HG03045 (cell line): ENCODE data around the gene TLE3.

ENCODE experiments used
- ATAC-seq: cut with Tn5 transposase; IDR thresholded peaks from one replicate; pipeline ENCODE4 v1.9.1; 2021; ENCODE audit warnings: mild to moderate bottlenecking, moderate library complexity; ENCODE audit not compliant: unreplicated experiment

Gene TLE3

GRCh38 chr15:70066004-70066403, 31.7 kb downstream of the TLE3 start:
- no peak for ATAC-seq

- ATAC-seq = no peak
Measured at GRCh38 chr15:70065006-70065722, 32.6 kb downstream of the TLE3 start.

GRCh38 chr15:70064441-70064840, 33.3 kb downstream of the TLE3 start:
- no peak for ATAC-seq

- ATAC-seq = no peak
Measured at GRCh38 chr15:70063980-70064379, 33.7 kb downstream of the TLE3 start.

GRCh38 chr15:70063261-70063925, 34.3 kb downstream of the TLE3 start:
- ATAC-seq = no peak

DNA sequence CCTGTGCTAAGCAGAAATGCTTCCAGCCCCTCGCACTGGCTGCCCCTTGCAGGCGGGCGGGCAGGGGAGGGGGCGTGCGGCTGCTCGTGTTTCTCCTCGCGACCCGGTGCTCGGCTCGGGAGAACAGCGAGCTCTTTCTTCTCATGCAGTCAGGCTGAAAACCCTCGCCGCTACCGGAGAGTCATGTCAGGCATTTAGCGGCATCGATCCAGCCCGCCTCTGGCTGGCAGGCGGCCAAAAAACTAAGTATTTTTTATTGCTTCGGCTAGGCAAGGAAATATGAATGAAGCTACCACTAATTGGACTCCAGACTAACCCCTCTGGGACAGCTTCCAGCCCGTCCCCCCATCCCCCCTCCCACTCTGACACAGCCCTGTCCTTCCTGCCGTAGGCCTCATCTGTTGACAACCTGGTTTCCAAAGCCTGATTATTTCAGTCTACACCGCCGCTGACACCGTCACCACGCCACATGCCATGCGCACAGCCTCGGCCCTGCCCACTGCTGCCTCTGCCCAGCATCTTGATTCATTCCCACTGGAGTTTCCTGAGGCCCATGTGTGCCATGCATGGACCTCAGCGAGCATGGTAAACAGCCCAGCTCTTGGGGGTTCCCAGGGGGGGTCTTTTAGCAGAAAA, 35.3 kb downstream of the TLE3 start:
- no peak for ATAC-seq

DNA sequence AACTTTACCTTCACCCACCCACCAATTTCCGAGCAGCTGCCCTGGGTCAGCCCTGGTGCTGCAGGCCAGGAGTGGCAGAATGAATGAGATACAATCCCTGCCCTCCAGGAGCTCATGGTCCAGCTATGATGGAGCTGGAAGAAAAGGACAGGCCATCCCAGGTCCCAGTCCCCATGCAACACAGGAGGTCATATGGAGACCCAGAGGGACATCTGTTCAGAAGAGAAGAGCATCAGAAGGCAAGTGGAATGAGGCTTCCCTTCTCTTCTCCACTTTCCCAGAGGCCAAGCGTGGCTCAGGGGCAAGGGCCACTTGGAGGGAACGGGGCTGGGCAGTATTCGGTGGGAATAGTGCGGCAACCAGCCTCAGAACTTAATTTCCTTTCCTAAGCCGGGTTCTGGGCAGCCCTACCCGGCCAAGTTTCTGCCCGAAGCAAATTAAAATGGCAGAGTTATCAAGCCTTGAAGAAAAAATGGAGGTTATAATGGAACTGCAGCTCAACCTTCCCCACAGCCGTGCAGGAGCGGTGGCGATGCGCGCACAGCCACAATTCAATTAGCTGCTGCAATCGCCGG, 35.9 kb downstream of the TLE3 start:
- ATAC-seq = no peak

- no peak for ATAC-seq
Measured at GRCh38 chr15:70060993-70061305, 36.8 kb downstream of the TLE3 start.

GRCh38 chr15:70060214-70060992, 37.3 kb downstream of the TLE3 start:
- no peak for ATAC-seq

- no peak for ATAC-seq
Measured at GRCh38 chr15:70059476-70060213, 38.1 kb downstream of the TLE3 start.

DNA sequence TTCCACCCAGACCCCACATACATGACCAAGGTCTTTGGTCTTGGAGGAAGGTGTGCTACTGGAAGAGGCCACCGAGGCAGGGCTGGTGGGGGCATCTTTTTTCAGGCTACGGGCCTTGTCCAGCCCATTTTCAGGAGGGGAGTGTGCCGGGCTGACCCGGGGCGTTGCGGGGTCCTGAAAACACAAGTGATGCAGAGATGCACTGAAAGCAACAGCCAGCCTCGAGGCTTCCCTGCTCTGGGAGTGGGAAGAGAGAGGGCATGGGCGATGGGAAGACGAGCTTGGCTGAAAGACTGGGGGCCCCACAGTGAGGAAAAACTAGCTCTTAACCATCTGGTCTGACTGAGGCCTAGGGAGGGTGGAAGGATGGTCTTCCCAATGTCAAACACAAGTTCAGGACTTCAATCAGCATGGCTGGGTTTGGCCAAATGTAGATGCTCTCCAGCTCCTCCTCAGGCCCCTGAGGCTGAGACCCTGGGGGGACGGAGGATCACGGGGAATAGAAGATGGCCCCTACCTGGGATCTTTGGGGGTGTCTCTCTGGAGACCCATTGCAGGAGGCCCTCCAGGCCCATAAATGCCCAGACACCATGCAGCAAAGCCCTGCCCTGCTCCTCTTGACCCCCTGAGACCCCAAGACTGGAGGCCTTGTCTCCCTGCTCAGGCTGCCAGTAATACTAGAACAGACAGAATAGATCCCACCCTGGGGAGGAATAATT, 38.9 kb downstream of the TLE3 start:
- no peak for ATAC-seq

- no peak for ATAC-seq
Measured at GRCh38 chr15:70057931-70058641, 39.6 kb downstream of the TLE3 start.

DNA sequence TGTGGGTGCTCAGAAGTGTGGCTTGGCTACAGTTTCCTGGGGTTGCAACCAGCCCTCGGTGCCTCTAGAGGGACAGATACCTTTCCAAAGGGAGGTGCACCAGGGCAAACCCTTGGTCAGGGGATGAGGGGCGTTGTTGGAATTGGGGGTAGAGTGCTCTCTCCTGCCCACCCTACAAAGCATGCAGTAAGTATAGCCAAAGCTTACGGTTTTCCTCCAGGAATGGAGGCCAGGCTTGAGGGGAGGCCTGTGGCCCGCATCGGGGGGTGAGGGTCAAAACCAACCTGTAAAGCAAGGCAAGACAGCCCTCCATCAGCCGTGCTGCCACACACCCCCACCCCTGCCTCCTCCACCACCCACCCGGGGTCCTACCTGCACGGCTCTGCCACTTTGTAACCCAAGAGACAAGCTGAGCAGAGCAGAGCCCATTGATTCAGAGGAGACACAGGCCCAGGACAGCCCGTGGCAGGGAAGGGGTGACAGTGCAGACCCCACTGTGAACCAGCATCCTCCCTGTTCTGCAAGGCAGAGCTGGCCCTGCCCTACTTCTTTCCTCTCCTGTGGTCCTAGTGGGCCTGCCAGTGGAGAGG, 41.5 kb downstream of the TLE3 start:
- ATAC-seq = no peak

GRCh38 chr15:70055601-70056051, 42.1 kb downstream of the TLE3 start:
- no peak for ATAC-seq

DNA sequence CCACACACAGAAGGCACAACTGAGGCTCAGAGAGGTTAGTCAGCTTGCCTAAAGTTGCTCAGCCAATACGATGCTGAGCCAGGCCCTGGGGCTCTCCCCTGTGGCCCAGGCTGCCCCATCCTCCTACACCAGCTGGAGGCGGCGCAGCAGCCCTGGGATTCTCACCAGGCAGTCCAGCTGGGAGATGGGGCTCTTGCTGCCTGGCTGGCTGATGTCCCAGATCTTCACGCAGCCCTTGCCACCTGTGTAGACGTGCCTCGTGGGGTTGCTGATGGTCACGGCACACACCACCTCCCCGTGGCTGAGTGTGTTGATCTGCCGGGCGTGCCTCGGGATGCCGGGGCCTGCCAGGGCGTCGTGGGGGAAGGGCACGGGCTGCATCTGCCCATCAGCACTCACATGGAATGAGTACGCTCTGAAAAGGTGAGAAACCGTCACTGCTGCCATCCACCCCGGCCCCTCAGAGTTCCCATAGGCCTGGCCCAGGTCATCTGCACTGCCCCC, 42.8 kb downstream of the TLE3 start:
- ATAC-seq = no peak

DNA sequence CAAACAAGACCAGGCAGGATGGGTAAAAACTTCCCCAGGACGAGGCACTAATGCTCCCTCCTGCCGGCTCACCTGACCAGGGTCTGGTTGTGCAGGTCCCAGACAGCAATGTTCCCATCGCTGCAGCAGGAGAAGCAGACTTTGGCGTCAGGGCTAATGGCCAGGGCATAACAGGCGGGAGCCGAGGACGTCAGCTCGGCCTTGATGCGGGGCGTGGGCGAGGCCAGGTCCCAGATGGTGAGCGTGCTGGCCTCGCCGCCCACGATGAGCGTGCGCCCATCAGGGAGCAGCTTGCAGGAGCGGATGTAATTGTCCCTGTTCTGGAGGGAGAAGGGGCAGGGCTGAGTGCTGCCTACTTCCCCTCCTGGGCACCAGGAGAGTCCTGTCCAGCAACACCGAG, 43.4 kb downstream of the TLE3 start:
- ATAC-seq = no peak

GRCh38 chr15:70053716-70054229, 43.9 kb downstream of the TLE3 start:
- ATAC-seq = no peak

- ATAC-seq = no peak
Measured at GRCh38 chr15:70053001-70053715, 44.6 kb downstream of the TLE3 start.
